HEK293 (cell line): Measurements from ENCODE around the gene SLC25A13.

ENCODE experiments used
- CTCF ChIA-PET: fragments of 350-600 bp; formaldehyde crosslinking; extraction: SDS; loops from one replicate; lab custom pipeline; 2021; ENCODE audit warnings: antibody characterized with exemption; lab: Yijun Ruan, JAX
- POLR2A ChIA-PET: fragments of 300-600 bp; formaldehyde crosslinking; extraction: SDS; loops from one replicate; lab custom pipeline; 2020; ENCODE audit warnings: antibody characterized with exemption, inconsistent platforms; lab: Yijun Ruan, JAX
- H3K27ac ChIP-seq: fragments of 200-500 bp; sonication (Bioruptor generic); 2 replicates; pipeline ENCODE4 v1.5.1; 2014; ENCODE audit warnings: low read depth, low read length, control low read depth, inconsistent platforms; ENCODE audit errors: extremely low read depth
- H3K36me3 ChIP-seq, 2 experiments: fragments of 200-500 bp in 1 of 2; sonication (Bioruptor generic) in 1 of 2; 1 replicate in 1 of 2; 2 replicates in 1 of 2; pipeline ENCODE4 v1.5.1; 2014 to 2017; ENCODE audit warnings: inconsistent platforms in 2 of 2, low read length in 2 of 2; ENCODE audit not compliant: control insufficient read depth in 2 of 2, insufficient read depth in 1 of 2
- H3K4me1 ChIP-seq: fragments of 200-500 bp; sonication (Bioruptor generic); 2 replicates; pipeline ENCODE4 v1.5.1; 2014; ENCODE audit warnings: mild to moderate bottlenecking, low read length, inconsistent platforms; ENCODE audit not compliant: control insufficient read depth, insufficient read depth
- H3K4me3 ChIP-seq: 2 replicates; pipeline ENCODE4 v1.5.1; 2011; ENCODE audit warnings: low read depth, mild to moderate bottlenecking, control low read depth, low read length, moderate library complexity
- H3K9me3 ChIP-seq: fragments of 200-500 bp; sonication (Bioruptor generic); 2 replicates; pipeline ENCODE4 v1.5.1; 2014; ENCODE audit warnings: low read depth, low read length, inconsistent platforms; ENCODE audit not compliant: control insufficient read depth, insufficient read depth
- MZF1 ChIP-seq: fragments of 450-650 bp; formaldehyde crosslinking; IDR thresholded peaks from 2 replicates; pipeline ENCODE4 v1.5.1; 2017; ENCODE audit warnings: missing biosample characterization, missing genetic modification characterization, borderline replicate concordance
- YY1 ChIP-seq: fragments of 450-650 bp; formaldehyde crosslinking; IDR thresholded peaks from 2 replicates; pipeline ENCODE4 v1.5.1; 2018; ENCODE audit warnings: missing biosample characterization, missing genetic modification characterization
- ZEB2 ChIP-seq: fragments of 450-650 bp; formaldehyde crosslinking; IDR thresholded peaks from 2 replicates; pipeline ENCODE4 v1.5.1; 2016; ENCODE audit warnings: missing biosample characterization, missing genetic modification characterization
- ZIC2 ChIP-seq: fragments of 450-650 bp; formaldehyde crosslinking; IDR thresholded peaks from 2 replicates; pipeline ENCODE4 v1.5.1; 2016; ENCODE audit warnings: missing biosample characterization, missing genetic modification characterization
- ZNF138 ChIP-seq: fragments of 450-650 bp; formaldehyde crosslinking; IDR thresholded peaks from 2 replicates; pipeline ENCODE4 v1.5.1; 2016; ENCODE audit warnings: missing biosample characterization, missing genetic modification characterization, borderline replicate concordance
- ZNF324 ChIP-seq: fragments of 450-650 bp; formaldehyde crosslinking; IDR thresholded peaks from 2 replicates; pipeline ENCODE4 v1.5.1; 2016; ENCODE audit warnings: missing biosample characterization, missing genetic modification characterization
- ZNF354C ChIP-seq: fragments of 450-650 bp; formaldehyde crosslinking; IDR thresholded peaks from 2 replicates; pipeline ENCODE4 v1.5.1; 2016; ENCODE audit warnings: missing biosample characterization, missing genetic modification characterization, low read depth, borderline replicate concordance
- ZNF404 ChIP-seq: fragments of 450-650 bp; formaldehyde crosslinking; IDR thresholded peaks from 2 replicates; pipeline ENCODE4 v1.5.1; 2017; ENCODE audit warnings: missing biosample characterization, missing genetic modification characterization
- ZNF423 ChIP-seq: fragments of 450-650 bp; formaldehyde crosslinking; IDR thresholded peaks from 2 replicates; pipeline ENCODE4 v1.5.1; 2016; ENCODE audit warnings: missing biosample characterization, missing genetic modification characterization
- ZNF514 ChIP-seq: fragments of 450-650 bp; formaldehyde crosslinking; IDR thresholded peaks from 2 replicates; pipeline ENCODE4 v1.5.1; 2016; ENCODE audit warnings: missing biosample characterization, missing genetic modification characterization
- ZNF529 ChIP-seq: fragments of 450-650 bp; formaldehyde crosslinking; IDR thresholded peaks from 2 replicates; pipeline ENCODE4 v1.5.1; 2017; ENCODE audit warnings: missing genetic modification characterization, missing biosample characterization; ENCODE audit not compliant: insufficient replicate concordance
- ZNF548 ChIP-seq: fragments of 450-650 bp; formaldehyde crosslinking; IDR thresholded peaks from 2 replicates; pipeline ENCODE4 v1.5.1; 2016; ENCODE audit warnings: missing biosample characterization, missing genetic modification characterization
- ZNF654 ChIP-seq: fragments of 450-650 bp; formaldehyde crosslinking; IDR thresholded peaks from 2 replicates; pipeline ENCODE4 v1.5.1; 2016; ENCODE audit warnings: low read depth, missing biosample characterization, missing genetic modification characterization
- ZNF830 ChIP-seq: fragments of 450-650 bp; IDR thresholded peaks from 2 replicates; pipeline ENCODE4 v1.5.0; 2018; ENCODE audit warnings: missing biosample characterization, missing genetic modification characterization, low read depth, mild to moderate bottlenecking, moderate library complexity
- TF ChIP-seq, protein P1 (sequence below): fragments of 450-650 bp; formaldehyde crosslinking; conservative IDR thresholded peaks from 2 replicates; pipeline ENCODE4 v1.5.1; 2016; ENCODE audit warnings: low read depth, missing biosample characterization, missing genetic modification characterization
- TF ChIP-seq, protein P2 (sequence below): fragments of 450-650 bp; formaldehyde crosslinking; IDR thresholded peaks from 2 replicates; pipeline ENCODE4 v1.5.1; 2016; ENCODE audit warnings: missing biosample characterization, missing genetic modification characterization
- TF ChIP-seq, protein P3 (sequence below): fragments of 450-650 bp; formaldehyde crosslinking; IDR thresholded peaks from 2 replicates; pipeline ENCODE4 v1.5.1; 2016; ENCODE audit warnings: missing biosample characterization, missing genetic modification characterization

Gene SLC25A13

DNA sequence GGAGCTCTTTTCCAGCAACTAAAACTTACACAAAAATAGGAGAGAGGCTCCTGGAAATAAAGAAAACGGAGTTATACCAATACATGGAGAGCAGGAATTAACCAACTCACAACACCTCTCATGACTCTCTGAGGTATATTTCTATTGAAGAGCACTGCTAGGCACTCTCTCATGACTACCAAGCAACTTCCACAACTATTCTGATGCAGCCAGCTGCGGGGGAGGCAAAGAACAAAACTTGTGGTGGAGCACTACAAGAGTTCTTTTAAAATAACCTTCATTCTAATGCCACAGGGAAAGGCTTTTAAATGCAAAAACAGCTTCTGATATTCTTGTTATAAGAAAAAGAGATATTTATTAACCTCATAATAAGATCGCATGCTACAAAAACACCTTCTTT, 140.7 kb downstream of the SLC25A13 start (continued):
- TF ChIP-seq ZNF138 (tag by site-specific recombination) (no peak), ZNF830 (tag by site-specific recombination) (no peak)
- TF ChIP-seq, protein P1, sequence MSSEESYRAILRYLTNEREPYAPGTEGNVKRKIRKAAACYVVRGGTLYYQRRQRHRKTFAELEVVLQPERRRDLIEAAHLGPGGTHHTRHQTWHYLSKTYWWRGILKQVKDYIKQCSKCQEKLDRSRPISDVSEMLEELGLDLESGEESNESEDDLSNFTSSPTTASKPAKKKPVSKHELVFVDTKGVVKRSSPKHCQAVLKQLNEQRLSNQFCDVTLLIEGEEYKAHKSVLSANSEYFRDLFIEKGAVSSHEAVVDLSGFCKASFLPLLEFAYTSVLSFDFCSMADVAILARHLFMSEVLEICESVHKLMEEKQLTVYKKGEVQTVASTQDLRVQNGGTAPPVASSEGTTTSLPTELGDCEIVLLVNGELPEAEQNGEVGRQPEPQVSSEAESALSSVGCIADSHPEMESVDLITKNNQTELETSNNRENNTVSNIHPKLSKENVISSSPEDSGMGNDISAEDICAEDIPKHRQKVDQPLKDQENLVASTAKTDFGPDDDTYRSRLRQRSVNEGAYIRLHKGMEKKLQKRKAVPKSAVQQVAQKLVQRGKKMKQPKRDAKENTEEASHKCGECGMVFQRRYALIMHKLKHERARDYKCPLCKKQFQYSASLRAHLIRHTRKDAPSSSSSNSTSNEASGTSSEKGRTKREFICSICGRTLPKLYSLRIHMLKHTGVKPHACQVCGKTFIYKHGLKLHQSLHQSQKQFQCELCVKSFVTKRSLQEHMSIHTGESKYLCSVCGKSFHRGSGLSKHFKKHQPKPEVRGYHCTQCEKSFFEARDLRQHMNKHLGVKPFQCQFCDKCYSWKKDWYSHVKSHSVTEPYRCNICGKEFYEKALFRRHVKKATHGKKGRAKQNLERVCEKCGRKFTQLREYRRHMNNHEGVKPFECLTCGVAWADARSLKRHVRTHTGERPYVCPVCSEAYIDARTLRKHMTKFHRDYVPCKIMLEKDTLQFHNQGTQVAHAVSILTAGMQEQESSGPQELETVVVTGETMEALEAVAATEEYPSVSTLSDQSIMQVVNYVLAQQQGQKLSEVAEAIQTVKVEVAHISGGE (tag by site-specific recombination) = no peak

DNA sequence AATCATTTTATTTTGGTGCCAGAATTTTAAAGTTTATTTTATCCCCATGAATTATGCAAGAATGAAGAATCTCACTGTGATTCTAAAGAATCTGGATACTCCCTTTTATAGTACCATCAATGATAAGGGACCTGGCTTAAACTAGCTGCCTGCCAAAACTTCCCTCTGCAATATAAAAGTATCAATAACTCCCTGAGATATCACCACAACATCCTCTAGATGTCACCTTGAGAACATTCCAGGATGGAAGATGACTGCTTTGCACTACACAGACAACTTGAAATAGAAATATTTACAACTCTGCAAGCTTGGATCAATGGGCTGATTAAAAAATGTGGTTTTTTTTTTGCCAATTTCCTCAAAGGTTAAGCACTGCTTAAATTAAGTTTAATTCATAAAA, 142.1 kb downstream of the SLC25A13 start:
- Histone ChIP-seq H3K4me1 (0 out of 2 replicates have a peak, but pooled peaks cover 5% of the 10 kb centered on the region), H3K4me3 (no peak overlapping the region), H3K9me3 (no peaks in the 10 kb centered on the region), H3K36me3 (peaks cover 4 to 31% of the 10 kb centered on the region in 2 experiments; a peak in 2 of 3 replicates), H3K27ac (no peak overlapping the region)
- ChIA-PET POLR2A (no interaction called here), CTCF (interaction anchor here (0.6 to 0.9 kb wide), 2 partner anchors 273 to 605 kb away, joined by 3 read pairs; no protein-coding TSS in a partner anchor)
- TF ChIP-seq, protein P2, sequence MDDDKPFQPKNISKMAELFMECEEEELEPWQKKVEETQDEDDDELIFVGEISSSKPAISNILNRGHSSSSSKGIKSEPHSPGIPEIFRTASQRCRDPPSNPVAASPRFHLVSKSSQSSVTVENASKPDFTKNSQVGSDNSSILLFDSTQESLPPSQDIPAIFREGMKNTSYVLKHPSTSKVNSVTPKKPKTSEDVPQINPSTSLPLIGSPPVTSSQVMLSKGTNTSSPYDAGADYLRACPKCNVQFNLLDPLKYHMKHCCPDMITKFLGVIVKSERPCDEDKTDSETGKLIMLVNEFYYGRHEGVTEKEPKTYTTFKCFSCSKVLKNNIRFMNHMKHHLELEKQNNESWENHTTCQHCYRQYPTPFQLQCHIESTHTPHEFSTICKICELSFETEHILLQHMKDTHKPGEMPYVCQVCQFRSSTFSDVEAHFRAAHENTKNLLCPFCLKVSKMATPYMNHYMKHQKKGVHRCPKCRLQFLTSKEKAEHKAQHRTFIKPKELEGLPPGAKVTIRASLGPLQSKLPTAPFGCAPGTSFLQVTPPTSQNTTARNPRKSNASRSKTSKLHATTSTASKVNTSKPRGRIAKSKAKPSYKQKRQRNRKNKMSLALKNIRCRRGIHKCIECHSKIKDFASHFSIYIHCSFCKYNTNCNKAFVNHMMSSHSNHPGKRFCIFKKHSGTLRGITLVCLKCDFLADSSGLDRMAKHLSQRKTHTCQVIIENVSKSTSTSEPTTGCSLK (tag by site-specific recombination) = no peak
- no peak for TF ChIP-seq MZF1 (tag by site-specific recombination)
- TF ChIP-seq ZNF654 (tag by site-specific recombination) = peak; percentile 25; the same call in 1 of the 2 replicates
- no peak for TF ChIP-seq ZNF514 (tag by site-specific recombination)
- no peak for TF ChIP-seq ZNF423 (tag by site-specific recombination)
- TF ChIP-seq, protein P3, sequence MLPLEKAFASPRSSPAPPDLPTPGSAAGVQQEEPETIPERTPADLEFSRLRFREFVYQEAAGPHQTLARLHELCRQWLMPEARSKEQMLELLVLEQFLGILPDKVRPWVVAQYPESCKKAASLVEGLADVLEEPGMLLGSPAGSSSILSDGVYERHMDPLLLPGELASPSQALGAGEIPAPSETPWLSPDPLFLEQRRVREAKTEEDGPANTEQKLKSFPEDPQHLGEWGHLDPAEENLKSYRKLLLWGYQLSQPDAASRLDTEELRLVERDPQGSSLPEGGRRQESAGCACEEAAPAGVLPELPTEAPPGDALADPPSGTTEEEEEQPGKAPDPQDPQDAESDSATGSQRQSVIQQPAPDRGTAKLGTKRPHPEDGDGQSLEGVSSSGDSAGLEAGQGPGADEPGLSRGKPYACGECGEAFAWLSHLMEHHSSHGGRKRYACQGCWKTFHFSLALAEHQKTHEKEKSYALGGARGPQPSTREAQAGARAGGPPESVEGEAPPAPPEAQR (tag by site-specific recombination) = no peak

DNA sequence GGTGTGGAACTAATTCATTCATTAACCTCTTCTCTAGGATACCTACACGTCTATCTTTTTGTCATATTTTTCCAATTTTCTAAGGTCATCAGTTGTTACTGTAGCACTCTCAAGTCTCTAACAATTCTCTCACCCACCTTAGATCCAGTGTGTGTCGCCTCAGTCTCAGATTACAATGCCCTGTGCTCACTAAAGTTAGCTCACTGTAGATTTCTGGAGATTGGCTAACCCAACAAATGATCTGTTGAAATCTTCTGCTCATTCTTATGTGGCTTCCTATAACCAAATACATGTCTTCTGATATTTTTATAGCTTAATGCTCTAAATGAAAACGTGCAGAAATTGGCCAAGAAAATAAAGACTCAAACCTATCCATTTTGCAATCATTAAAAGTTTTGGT, 142.6 kb downstream of the SLC25A13 start:
- H3K36me3 ChIP-seq = peaks cover 4 to 27% of the 10 kb centered on the region in 2 experiments; a peak in 2 of 3 replicates
- ChIA-PET POLR2A (interaction anchor here (0.6 kb wide), 1 partner anchor 195 kb away, joined by 3 read pairs; no protein-coding TSS in a partner anchor), CTCF (interaction anchor here (0.6 to 0.9 kb wide), 2 partner anchors 273 to 605 kb away, joined by 3 read pairs; no protein-coding TSS in a partner anchor)

More for the DNA sequence above, 142.6 kb downstream of the SLC25A13 start:
- H3K4me3 ChIP-seq = no peak overlapping the region
- no peaks in the 10 kb centered on the region for H3K9me3 ChIP-seq
- H3K27ac ChIP-seq = no peak overlapping the region
- TF ChIP-seq ZNF529 (tag by site-specific recombination) (no peak), ZEB2 (tag by site-specific recombination) (no peak), ZNF354C (tag by site-specific recombination) (no peak), ZIC2 (no peak), ZNF404 (no peak), ZNF324 (tag by site-specific recombination) (no peak), ZNF548 (tag by site-specific recombination) (no peak), YY1 (tag by site-specific recombination) (no peak)
- 0 out of 2 replicates have a peak, but pooled peaks cover 5% of the 10 kb centered on the region for H3K4me1 ChIP-seq
